Activated CD8-positive, alpha-beta memory T cell treated with anti-CD3 and anti-CD28 coated beads for 36 hours (primary cell): ENCODE measurements around the gene MSI1. TPM values are rescaled to one million over a fixed set of nuclear protein-coding genes. Genes with fewer than 3 reads are reported as not detected.

Experiments used
- CTCF ChIA-PET: fragments of 350-600 bp; sonication (Branson Sonifier 250); formaldehyde crosslinking; loops from one replicate; lab custom pipeline; 2021; ENCODE audit warnings: antibody characterized with exemption; lab: Charles Lee
- POLR2A ChIA-PET: fragments of 350-600 bp; sonication (Branson Sonifier 250); formaldehyde crosslinking; loops from one replicate; lab custom pipeline; 2021; ENCODE audit warnings: antibody characterized with exemption; lab: Charles Lee
- total RNA-seq, 2 experiments: library from RNA; stranded (reverse); gene quantifications; one replicate each; pipeline ENCODE4 v1.2.3, GENCODE V29; 2021

The MSI1 gene
- total RNA-seq, 2 experiments from 2014 or later: 0.17 to 0.21 TPM

GRCh38 chr12:120388691-120389481 is 19.9 kb upstream of the MSI1 start:
- CTCF ChIA-PET: no interaction called here
- POLR2A ChIA-PET: no interaction called here

GRCh38 chr12:120381752-120382419 is 12.9 kb upstream of the MSI1 start:
- ChIA-PET POLR2A (no interaction called here), CTCF (no interaction called here)

- CTCF ChIA-PET: no interaction called here
- POLR2A ChIA-PET: no interaction called here
These were observed 9.1 kb upstream of the MSI1 start for GRCh38 chr12:120378036-120378435.

- ChIA-PET CTCF (no interaction called here), POLR2A (no interaction called here)
These were observed 8.6 kb upstream of the MSI1 start for GRCh38 chr12:120377611-120378010.

GRCh38 chr12:120376934-120377572 is 8.1 kb upstream of the MSI1 start:
- CTCF ChIA-PET: interaction anchor here (0.9 kb wide), 1 partner anchor 10 kb away, joined by 3 read pairs; no protein-coding TSS in a partner anchor
- POLR2A ChIA-PET: no interaction called here

GRCh38 chr12:120376416-120376815 is 7.5 kb upstream of the MSI1 start:
- POLR2A ChIA-PET: no interaction called here
- CTCF ChIA-PET: interaction anchor here (0.9 to 1.4 kb wide), 2 partner anchors 9 to 31 kb away, joined by 3 read pairs; no protein-coding TSS in a partner anchor

- ChIA-PET POLR2A (no interaction called here), CTCF (interaction anchor here (1.4 kb wide), 1 partner anchor 32 kb away, joined by 3 read pairs; no protein-coding TSS in a partner anchor)
These were observed 7.0 kb upstream of the MSI1 start for GRCh38 chr12:120376009-120376408.

GRCh38 chr12:120373683-120374082 is 4.7 kb upstream of the MSI1 start:
- CTCF ChIA-PET: no interaction called here
- POLR2A ChIA-PET: no interaction called here

- ChIA-PET POLR2A (no interaction called here), CTCF (interaction anchor here (1.7 kb wide), 1 partner anchor 14 kb away, joined by 4 read pairs; no protein-coding TSS in a partner anchor)
These were observed 1.6 kb upstream of the MSI1 start for GRCh38 chr12:120370343-120371243.

- ChIA-PET POLR2A (no interaction called here), CTCF (interaction anchor here (1.7 kb wide), 1 partner anchor 13 kb away, joined by 4 read pairs; no protein-coding TSS in a partner anchor)
These were observed 809 bp upstream of the MSI1 start for GRCh38 chr12:120369603-120370342.

- ChIA-PET CTCF (interaction anchor here (0.5 to 2.7 kb wide), 7 partner anchors 11 to 863 kb away, joined by 3 to 12 read pairs (median 3); no protein-coding TSS in a partner anchor), POLR2A (interaction anchor here (0.6 to 1.9 kb wide), 2 partner anchors 77 to 847 kb away, joined by 3 to 5 read pairs; no protein-coding TSS in a partner anchor)
These were observed 808 bp downstream of the MSI1 start for GRCh38 chr12:120367924-120368788.

GRCh38 chr12:120367233-120367923 is 1.6 kb downstream of the MSI1 start:
- POLR2A ChIA-PET: interaction anchor here (1.9 kb wide), 1 partner anchor 76 kb away, joined by 5 read pairs; no protein-coding TSS in a partner anchor
- CTCF ChIA-PET: interaction anchor here (0.6 to 2.7 kb wide), 12 partner anchors 9 to 381 kb away, joined by 3 to 12 read pairs (median 3); no protein-coding TSS in a partner anchor

- ChIA-PET POLR2A (interaction anchor here (1.9 kb wide), 1 partner anchor 76 kb away, joined by 5 read pairs; no protein-coding TSS in a partner anchor), CTCF (interaction anchor here (0.7 to 2.7 kb wide), 9 partner anchors 10 to 63 kb away, joined by 3 to 12 read pairs (median 3); no protein-coding TSS in a partner anchor)
These were observed 2.1 kb downstream of the MSI1 start for GRCh38 chr12:120366845-120367232.

GRCh38 chr12:120366341-120366705 is 2.6 kb downstream of the MSI1 start:
- ChIA-PET CTCF (interaction anchor here (1.2 to 2.7 kb wide), 4 partner anchors 10 to 64 kb away, joined by 3 to 12 read pairs (median 6); no protein-coding TSS in a partner anchor), POLR2A (interaction anchor here (1.9 kb wide), 1 partner anchor 75 kb away, joined by 5 read pairs; no protein-coding TSS in a partner anchor)

GRCh38 chr12:120365675-120366340 is 3.2 kb downstream of the MSI1 start:
- ChIA-PET POLR2A (no interaction called here), CTCF (interaction anchor here (0.8 to 2.7 kb wide), 3 partner anchors 9 to 64 kb away, joined by 3 to 12 read pairs (median 4); no protein-coding TSS in a partner anchor)
